OCI-LY7 (cell line): ENCODE data around the gene PRKAG2. TPM values are rescaled to one million over a fixed set of nuclear protein-coding genes. Genes with fewer than 3 reads are reported as not detected.

ENCODE experiments used
- BruUV-seq: library from RNA; stranded (reverse); fragments of 400-500 nt; replicated peaks from 2 replicates; lab custom pipeline; 2021; lab: Mats Ljungman, UMichigan
- CTCF ChIA-PET: fragments of 300-600 bp; sonication (Branson Sonifier 250); formaldehyde crosslinking; loops from one replicate; lab custom pipeline; 2022; ENCODE audit warnings: antibody characterized with exemption; ENCODE audit not compliant: unreplicated experiment; lab: Charles Lee
- POLR2A ChIA-PET: fragments of 300-600 bp; sonication (Branson Sonifier 250); formaldehyde crosslinking; loops from one replicate; lab custom pipeline; 2022; ENCODE audit warnings: antibody characterized with exemption; lab: Charles Lee
- DNase-seq: peaks from one replicate; pipeline ENCODE4 v3.0.0-alpha.2; 2015; ENCODE audit warnings: low spot score
- H2AFZ ChIP-seq: fragments of 200-600 bp; sonication (generic), shearing (Covaris generic); 2 replicates; pipeline ENCODE4 v1.6.1; 2014; ENCODE audit warnings: mild to moderate bottlenecking, antibody characterized with exemption, low read length, moderate library complexity
- H3K27ac ChIP-seq: fragments of 200-600 bp; sonication (generic); 2 replicates; pipeline ENCODE4 v1.5.1; 2014; ENCODE audit warnings: mixed run types, low read depth, mild to moderate bottlenecking, moderate library complexity, low read length, inconsistent platforms; ENCODE audit not compliant: poor library complexity, severe bottlenecking
- H3K36me3 ChIP-seq: fragments of 200-600 bp; sonication (generic); 2 replicates; pipeline ENCODE4 v1.6.1; 2014; ENCODE audit warnings: mild to moderate bottlenecking, antibody characterized with exemption, low read length, moderate library complexity, mixed read lengths; ENCODE audit not compliant: insufficient read depth
- H3K4me1 ChIP-seq: fragments of 200-600 bp; sonication (generic); 2 replicates; pipeline ENCODE4 v1.5.1; 2014; ENCODE audit warnings: mild to moderate bottlenecking, low read length; ENCODE audit not compliant: insufficient read depth, poor library complexity, severe bottlenecking
- H3K4me2 ChIP-seq: fragments of 200-600 bp; sonication (generic); 2 replicates; pipeline ENCODE4 v1.6.1; 2014; ENCODE audit warnings: mild to moderate bottlenecking, low read length
- H3K4me3 ChIP-seq: fragments of 200-600 bp; sonication (generic); 2 replicates; pipeline ENCODE4 v1.5.1; 2014; ENCODE audit warnings: mild to moderate bottlenecking, low read depth, low read length; ENCODE audit not compliant: poor library complexity, severe bottlenecking
- H3K79me2 ChIP-seq: fragments of 200-600 bp; sonication (generic); 2 replicates; pipeline ENCODE4 v1.6.1; 2016; ENCODE audit warnings: low read depth, mild to moderate bottlenecking, low read length, moderate library complexity, mixed read lengths; ENCODE audit not compliant: insufficient read depth
- H3K9me2 ChIP-seq: fragments of 200-600 bp; sonication (generic); 2 replicates; pipeline ENCODE4 v1.6.1; 2016; ENCODE audit warnings: mild to moderate bottlenecking, low read length, mixed read lengths; ENCODE audit not compliant: insufficient read depth
- H3K9me3 ChIP-seq: fragments of 200-600 bp; sonication (generic); 2 replicates; pipeline ENCODE4 v1.6.1; 2014; ENCODE audit warnings: mild to moderate bottlenecking, mixed run types, low read length, mixed read lengths
- H4K20me1 ChIP-seq: fragments of 200-600 bp; sonication (generic); 2 replicates; pipeline ENCODE4 v1.6.1; 2014; ENCODE audit warnings: mild to moderate bottlenecking, antibody characterized with exemption, low read length, moderate library complexity, mixed read lengths; ENCODE audit not compliant: insufficient read depth
- CTCF ChIP-seq: fragments of 200-600 bp; sonication (generic); conservative IDR thresholded peaks from 2 replicates; pipeline ENCODE4 v1.5.1; 2014; ENCODE audit warnings: mild to moderate bottlenecking, antibody characterized with exemption, low read length, moderate library complexity, mixed read lengths
- EZH2phosphoT487 ChIP-seq: fragments of 200-600 bp; sonication (generic); IDR thresholded peaks from 2 replicates; pipeline ENCODE4 v1.6.1; 2018; ENCODE audit warnings: low read depth, borderline replicate concordance, mild to moderate bottlenecking, mixed run types, antibody characterized with exemption, low read length, moderate library complexity, mixed read lengths
- intact Hi-C: fragments of 100-400 bp; cut with micrococcal nuclease; formaldehyde crosslinking; loops from one replicate; pipeline ENCODE4 v1.10.0; 2022; ENCODE audit not compliant: unreplicated experiment
- total RNA-seq, 2 experiments: library from RNA; depleted of rRNA in 1 of 2; stranded (reverse); fragments of >200 nt in 1 of 2; shearing (Covaris generic) in 1 of 2; gene quantifications; 2 replicates each; pipeline ENCODE4 v1.2.3, GENCODE V29; 2014 to 2022

PRKAG2 gene
- total RNA-seq, 2 experiments from 2014 or later, result 1.2 to 5.1 TPM

GRCh38 chr7:151637781-151638261 lies 239.1 kb downstream of the PRKAG2 start:
- BruUV-seq, result no TSS peak
- CTCF ChIA-PET, result no interaction called here

GRCh38 chr7:151634643-151635042 lies 242.3 kb downstream of the PRKAG2 start:
- CTCF ChIA-PET, result no interaction called here
- H3K4me1 ChIP-seq, result peaks cover 16% of the 10 kb centered on the region
- H3K9me3 ChIP-seq, result no peaks in the 10 kb centered on the region
- H3K4me3 ChIP-seq, result no peak overlapping the region
- H3K36me3 ChIP-seq, result no peaks in the 10 kb centered on the region
- DNase-seq, result no peak
- H3K27ac ChIP-seq, result no peak overlapping the region
- no peak for TF ChIP-seq CTCF
- no peak for TF ChIP-seq EZH2phosphoT487
- H3K4me2 ChIP-seq, result no peak overlapping the region
- POLR2A ChIA-PET, result interaction anchor here (0.7 kb wide), 1 partner anchor 9 kb away, joined by 7 read pairs; no protein-coding TSS in a partner anchor
- H3K79me2 ChIP-seq, result no peaks in the 10 kb centered on the region
- intact Hi-C loops, result loop anchor here (5.0 to 10.0 kb wide), 3 partner anchors 117 to 830 kb away; partner anchors contain the start of gene RHEB
- no peak overlapping the region for H2AFZ ChIP-seq
- no peaks in the 10 kb centered on the region for H3K9me2 ChIP-seq
- peaks cover 7% of the 10 kb centered on the region; the same call in 1 of the 2 replicates for H4K20me1 ChIP-seq
- no TSS peak for BruUV-seq

More at GRCh38 chr7:151637781-151638261, 239.1 kb downstream of the PRKAG2 start:
- Histone ChIP-seq H4K20me1 (no peaks in the 10 kb centered on the region), H3K9me2 (no peaks in the 10 kb centered on the region), H3K4me2 (no peak overlapping the region), H3K4me1 (peaks cover 5% of the 10 kb centered on the region), H3K79me2 (no peaks in the 10 kb centered on the region), H3K36me3 (no peaks in the 10 kb centered on the region), H3K27ac (no peak overlapping the region), H2AFZ (no peak overlapping the region), H3K4me3 (no peak overlapping the region), H3K9me3 (no peaks in the 10 kb centered on the region)
- no peak for DNase-seq
- TF ChIP-seq EZH2phosphoT487 (no peak), CTCF (no peak)
- POLR2A ChIA-PET, result no interaction called here
- intact Hi-C loops, result loop anchor here (10.0 kb wide), 1 partner anchor 827 kb away; no protein-coding TSS in a partner anchor

- no peak overlapping the region for H3K4me2 ChIP-seq
- H3K9me2 ChIP-seq, result no peaks in the 10 kb centered on the region
- no peaks in the 10 kb centered on the region for H3K36me3 ChIP-seq
- H4K20me1 ChIP-seq, result peaks cover 7% of the 10 kb centered on the region; the same call in 1 of the 2 replicates
- DNase-seq, result no peak
- intact Hi-C loops, result loop anchor here (5.0 to 10.0 kb wide), 3 partner anchors 116 to 831 kb away; partner anchors contain the start of gene RHEB
- H2AFZ ChIP-seq, result peak overlapping the region; percentile 86; the same call in 1 of the 2 replicates
- CTCF ChIA-PET, result no interaction called here
- no peak overlapping the region for H3K27ac ChIP-seq
- no peaks in the 10 kb centered on the region for H3K9me3 ChIP-seq
- no TSS peak for BruUV-seq
- no peak overlapping the region for H3K4me3 ChIP-seq
- H3K4me1 ChIP-seq, result peaks cover 16% of the 10 kb centered on the region
- POLR2A ChIA-PET, result interaction anchor here (1.1 kb wide), 1 partner anchor 303 kb away, joined by 3 read pairs; no protein-coding TSS in a partner anchor
- H3K79me2 ChIP-seq, result no peaks in the 10 kb centered on the region
- no peak for TF ChIP-seq EZH2phosphoT487
- TF ChIP-seq CTCF, result no peak
These were observed 243.5 kb downstream of the PRKAG2 start for GRCh38 chr7:151633516-151633812.
